Activated CD4-positive, alpha-beta memory T cell treated with anti-CD3 and anti-CD28 coated beads for 36 hours (primary cell): ENCODE data around the gene TMEM176B. TPM values are rescaled to one million over a fixed set of nuclear protein-coding genes. Genes with fewer than 3 reads are reported as not detected.

ENCODE experiments used
- CTCF ChIA-PET: fragments of 350-600 bp; sonication (Branson Sonifier 250); formaldehyde crosslinking; loops from one replicate; lab custom pipeline; 2021; ENCODE audit warnings: antibody characterized with exemption, inconsistent platforms; lab: Charles Lee
- POLR2A ChIA-PET: fragments of 350-600 bp; sonication (Branson Sonifier 250); formaldehyde crosslinking; loops from one replicate; lab custom pipeline; 2021; ENCODE audit warnings: antibody characterized with exemption; lab: Charles Lee
- DNase-seq: peaks from one replicate; pipeline ENCODE4 v3.0.0-alpha.2; 2020
- H3K27ac Mint-ChIP-seq: one replicate; pipeline ENCODE4 v1.8.0; 2021; ENCODE audit warnings: mixed read lengths
- H3K27me3 Mint-ChIP-seq: one replicate; pipeline ENCODE4 v1.8.0; 2021; ENCODE audit warnings: mixed read lengths
- H3K36me3 Mint-ChIP-seq: one replicate; pipeline ENCODE4 v1.8.0; 2021; ENCODE audit warnings: mixed read lengths
- H3K4me1 Mint-ChIP-seq: one replicate; pipeline ENCODE4 v1.8.0; 2021; ENCODE audit warnings: low read depth, mixed read lengths
- H3K4me3 Mint-ChIP-seq: one replicate; pipeline ENCODE4 v1.8.0; 2021; ENCODE audit warnings: mild to moderate bottlenecking, mixed read lengths
- H3K9me3 Mint-ChIP-seq: one replicate; pipeline ENCODE4 v1.8.0; 2021; ENCODE audit warnings: mixed read lengths
- intact Hi-C: fragments of 100-400 bp; cut with micrococcal nuclease; formaldehyde crosslinking; loops from one replicate; pipeline ENCODE4 v1.15.1; 2023
- total RNA-seq, 2 experiments: library from RNA; stranded (reverse); gene quantifications; one replicate each; pipeline ENCODE4 v1.2.3, GENCODE V29; 2021

Gene TMEM176B
- total RNA-seq, 2 experiments from 2014 or later, result not detected

- Mint-ChIP-seq H3K36me3 (no peaks in the 10 kb centered on the region), H3K9me3 (peaks cover 3% of the 10 kb centered on the region), H3K4me1 (peaks cover 5% of the 10 kb centered on the region), H3K27me3 (peaks cover 37% of the 10 kb centered on the region), H3K27ac (no peak overlapping the region), H3K4me3 (no peak overlapping the region)
- intact Hi-C loops, result no loop called here
- CTCF ChIA-PET, result interaction anchor here (1.4 kb wide), 1 partner anchor 187 kb away, joined by 3 read pairs; no protein-coding TSS in a partner anchor
- DNase-seq, result no peak
- POLR2A ChIA-PET, result no interaction called here
Observed at GRCh38 chr7:150799156-150799555, 1.0 kb downstream of the TMEM176B start.

DNA sequence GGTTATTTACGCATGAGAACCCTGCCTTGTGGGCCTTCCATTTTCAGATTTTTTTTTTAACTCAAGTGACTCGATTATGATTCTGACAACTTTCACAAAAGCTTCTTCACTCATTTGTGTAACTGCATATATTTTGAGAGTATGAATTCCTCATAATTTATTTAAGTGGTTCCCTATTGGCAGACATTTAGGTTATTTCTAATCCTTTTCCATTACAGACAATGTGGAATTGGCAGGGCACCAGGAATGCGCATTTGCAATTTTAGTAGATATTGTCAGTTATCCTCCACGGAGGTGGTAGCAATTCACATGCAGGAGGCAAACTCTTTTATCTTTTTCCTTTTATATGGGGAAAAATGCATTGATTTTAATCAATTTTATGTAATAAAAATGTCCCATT, 2.5 kb downstream of the TMEM176B start:
- H3K4me1 Mint-ChIP-seq, result peaks cover 5% of the 10 kb centered on the region
- no peak for DNase-seq
- ChIA-PET CTCF (no interaction called here), POLR2A (no interaction called here)
- H3K27ac Mint-ChIP-seq, result no peak overlapping the region
- no peaks in the 10 kb centered on the region for H3K36me3 Mint-ChIP-seq
- no peak overlapping the region for H3K4me3 Mint-ChIP-seq
- H3K27me3 Mint-ChIP-seq, result peaks cover 35% of the 10 kb centered on the region
- H3K9me3 Mint-ChIP-seq, result peaks cover 3% of the 10 kb centered on the region
- intact Hi-C loops, result no loop called here

DNA sequence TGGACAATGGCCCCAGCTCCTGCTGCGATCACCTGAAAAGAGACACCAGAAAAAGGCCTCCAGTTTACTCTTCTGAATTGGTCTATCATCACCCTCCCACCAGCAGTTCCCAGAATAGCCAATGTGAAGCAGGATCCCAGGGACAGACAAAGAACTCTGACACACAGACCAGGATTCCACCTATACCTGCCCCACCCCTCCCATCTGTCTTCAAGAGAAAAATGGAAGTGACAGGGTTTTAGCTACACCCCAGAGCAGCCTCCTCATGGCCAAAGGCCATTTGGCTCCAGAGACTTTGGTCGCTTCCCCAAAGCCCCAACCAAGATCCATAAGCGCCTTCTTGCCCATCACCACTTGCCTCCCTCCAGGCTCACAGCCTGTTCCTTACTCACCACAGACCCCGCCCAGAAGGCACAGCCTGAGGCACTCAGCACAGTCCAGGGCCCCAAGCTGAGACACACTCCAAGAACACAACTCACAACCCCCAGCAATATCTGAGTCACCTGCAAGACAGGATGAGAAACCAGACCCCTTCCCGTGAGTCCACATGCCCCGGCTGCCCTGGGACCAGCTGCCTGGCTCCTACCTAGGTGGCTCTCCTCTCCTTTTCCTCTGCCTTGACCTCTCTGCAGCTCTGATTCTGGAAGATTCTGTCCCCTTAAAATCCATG, 6.5 kb downstream of the TMEM176B start:
- ChIA-PET POLR2A (no interaction called here), CTCF (interaction anchor here (2.6 kb wide), 1 partner anchor 15 kb away, joined by 11 read pairs; no protein-coding TSS in a partner anchor)
- H3K4me1 Mint-ChIP-seq, result no peaks in the 10 kb centered on the region
- no peak for DNase-seq
- H3K4me3 Mint-ChIP-seq, result no peak overlapping the region
- peaks cover 3% of the 10 kb centered on the region for H3K9me3 Mint-ChIP-seq
- no peak overlapping the region for H3K27ac Mint-ChIP-seq
- H3K36me3 Mint-ChIP-seq, result no peaks in the 10 kb centered on the region
- intact Hi-C loops, result no loop called here
- H3K27me3 Mint-ChIP-seq, result peaks cover 11% of the 10 kb centered on the region

DNA sequence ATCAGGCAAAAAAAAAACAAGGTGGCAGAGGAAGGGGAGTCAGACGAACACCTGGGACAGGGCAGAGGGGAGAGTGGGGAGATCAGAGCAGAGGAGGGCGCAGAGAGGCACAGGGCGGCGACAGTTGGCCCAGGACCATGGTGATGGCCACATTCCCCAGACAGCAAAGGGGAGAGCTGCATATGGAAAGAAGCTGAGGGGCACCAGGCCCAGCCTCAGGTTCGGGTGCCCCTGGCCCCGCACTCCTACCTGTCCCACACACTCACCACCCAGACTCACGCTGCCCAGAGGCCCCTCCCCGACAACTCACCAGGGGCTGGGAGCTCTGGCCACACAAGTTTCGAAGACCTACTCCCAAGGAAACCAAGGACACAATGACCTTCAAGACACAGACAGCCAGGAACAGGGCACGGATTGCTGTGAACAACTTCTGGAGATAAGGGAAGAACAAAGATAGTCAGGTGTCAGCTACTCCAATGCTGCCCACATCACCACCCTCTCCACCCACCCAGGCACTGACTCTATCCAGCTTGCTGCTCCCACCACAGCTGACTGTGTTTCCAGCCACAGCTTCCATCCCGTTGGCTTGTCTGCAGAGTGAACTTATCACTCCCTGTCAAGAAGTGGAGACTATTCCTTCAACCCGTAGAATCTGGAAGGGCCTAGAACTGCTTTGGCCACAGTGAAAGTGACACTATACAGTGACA, 8.3 kb downstream of the TMEM176B start:
- no peak for DNase-seq
- ChIA-PET CTCF (no interaction called here), POLR2A (no interaction called here)
- Mint-ChIP-seq H3K9me3 (peaks cover 3% of the 10 kb centered on the region), H3K4me1 (no peaks in the 10 kb centered on the region), H3K36me3 (no peaks in the 10 kb centered on the region), H3K27me3 (peaks cover 2% of the 10 kb centered on the region), H3K4me3 (no peak overlapping the region), H3K27ac (no peak overlapping the region)
- intact Hi-C loops, result no loop called here

- no peaks in the 10 kb centered on the region for H3K4me1 Mint-ChIP-seq
- ChIA-PET CTCF (interaction anchor here (1.1 kb wide), 1 partner anchor 13 kb away, joined by 4 read pairs; no protein-coding TSS in a partner anchor), POLR2A (no interaction called here)
- H3K4me3 Mint-ChIP-seq, result no peak overlapping the region
- DNase-seq, result no peak
- peaks cover under 1% of the 10 kb centered on the region for H3K27me3 Mint-ChIP-seq
- peaks cover 3% of the 10 kb centered on the region for H3K9me3 Mint-ChIP-seq
- H3K27ac Mint-ChIP-seq, result no peak overlapping the region
- intact Hi-C loops, result no loop called here
- H3K36me3 Mint-ChIP-seq, result no peaks in the 10 kb centered on the region
Observed at GRCh38 chr7:150791304-150791703, 8.9 kb downstream of the TMEM176B start.

DNA sequence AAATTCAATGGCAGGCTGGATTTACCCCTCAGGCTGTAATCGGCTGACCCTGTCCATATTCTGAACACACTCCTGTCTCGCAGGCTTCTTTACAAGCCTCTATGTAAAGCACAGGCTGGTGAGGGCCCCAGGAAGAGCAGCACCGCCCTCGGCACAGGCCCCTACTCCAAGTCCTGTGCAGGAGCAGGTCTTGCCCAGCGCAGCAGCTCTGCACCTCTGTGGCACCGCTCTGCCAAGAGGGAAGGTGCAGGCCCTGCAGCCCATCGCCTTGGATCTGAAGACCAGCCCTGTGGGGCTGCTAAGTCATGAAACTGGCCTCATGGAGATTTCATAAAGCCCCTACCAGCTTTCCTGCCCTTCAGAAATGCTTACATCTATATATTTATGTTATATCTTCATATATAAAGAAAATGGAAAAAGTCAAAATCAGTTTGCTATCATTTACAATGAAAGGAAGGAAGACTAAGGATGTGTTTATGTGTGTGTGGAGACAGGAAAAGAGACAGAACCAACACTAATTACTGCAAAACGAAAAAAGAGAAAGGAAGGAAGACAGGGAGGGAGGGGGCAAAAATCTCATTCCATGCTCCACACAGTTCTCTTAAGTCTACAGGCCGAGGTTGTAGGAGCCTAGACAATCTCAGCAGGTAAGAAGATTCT, 9.6 kb downstream of the TMEM176B start:
- Mint-ChIP-seq H3K9me3 (no peaks in the 10 kb centered on the region), H3K4me1 (peaks cover 6% of the 10 kb centered on the region), H3K27me3 (no peaks in the 10 kb centered on the region), H3K4me3 (no peak overlapping the region), H3K36me3 (no peaks in the 10 kb centered on the region), H3K27ac (no peak overlapping the region)
- POLR2A ChIA-PET, result no interaction called here
- CTCF ChIA-PET, result interaction anchor here (0.8 to 1.1 kb wide), 2 partner anchors 12 to 195 kb away, joined by 3 to 4 read pairs; no protein-coding TSS in a partner anchor
- intact Hi-C loops, result no loop called here
- DNase-seq, result no peak

DNA sequence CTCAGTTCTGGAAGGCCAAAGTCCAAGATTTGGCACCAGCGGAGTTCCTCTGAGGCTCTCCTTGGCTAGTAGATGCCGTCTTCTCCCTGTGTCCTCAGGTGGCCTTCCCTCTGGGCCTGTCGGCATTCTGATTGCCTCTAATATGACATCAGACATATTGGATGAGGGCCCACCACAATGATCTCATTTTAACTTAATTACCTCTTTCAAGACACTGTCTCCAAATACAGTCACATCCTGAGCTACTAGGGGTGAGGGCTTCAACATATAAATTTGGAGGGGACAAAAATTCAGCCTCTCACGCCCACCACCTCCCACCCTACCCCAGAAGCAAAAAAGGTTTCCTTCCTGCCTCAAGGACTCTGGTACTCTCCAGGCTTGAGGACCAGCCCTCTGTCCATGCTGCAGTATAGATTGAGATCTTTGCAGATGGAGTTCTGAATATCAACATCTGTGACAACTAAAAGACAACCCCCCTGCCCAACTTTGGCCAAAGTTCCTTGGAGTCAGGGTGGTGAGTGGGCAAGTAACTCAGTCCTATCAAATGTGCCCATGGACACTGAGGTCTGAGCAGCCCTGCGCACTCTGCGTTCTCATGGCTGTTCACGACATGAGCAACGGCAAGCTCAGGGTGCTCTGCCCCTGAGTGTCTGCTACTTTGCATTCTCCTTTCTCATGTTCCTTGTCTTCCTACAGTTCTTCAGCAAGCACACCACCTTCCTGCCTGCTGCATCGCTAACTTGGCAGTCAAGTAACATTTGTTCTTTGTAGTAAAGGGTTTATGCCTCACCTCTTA, 11.5 kb downstream of the TMEM176B start:
- POLR2A ChIA-PET, result no interaction called here
- Mint-ChIP-seq H3K9me3 (no peaks in the 10 kb centered on the region), H3K36me3 (no peaks in the 10 kb centered on the region), H3K4me1 (peaks cover 7% of the 10 kb centered on the region), H3K27ac (no peak overlapping the region), H3K4me3 (no peak overlapping the region), H3K27me3 (peaks cover 2% of the 10 kb centered on the region)
- intact Hi-C loops, result no loop called here
- no peak for DNase-seq
- CTCF ChIA-PET, result interaction anchor here (1.2 kb wide), 2 partner anchors 12 to 90 kb away, joined by 3 read pairs; no protein-coding TSS in a partner anchor

DNA sequence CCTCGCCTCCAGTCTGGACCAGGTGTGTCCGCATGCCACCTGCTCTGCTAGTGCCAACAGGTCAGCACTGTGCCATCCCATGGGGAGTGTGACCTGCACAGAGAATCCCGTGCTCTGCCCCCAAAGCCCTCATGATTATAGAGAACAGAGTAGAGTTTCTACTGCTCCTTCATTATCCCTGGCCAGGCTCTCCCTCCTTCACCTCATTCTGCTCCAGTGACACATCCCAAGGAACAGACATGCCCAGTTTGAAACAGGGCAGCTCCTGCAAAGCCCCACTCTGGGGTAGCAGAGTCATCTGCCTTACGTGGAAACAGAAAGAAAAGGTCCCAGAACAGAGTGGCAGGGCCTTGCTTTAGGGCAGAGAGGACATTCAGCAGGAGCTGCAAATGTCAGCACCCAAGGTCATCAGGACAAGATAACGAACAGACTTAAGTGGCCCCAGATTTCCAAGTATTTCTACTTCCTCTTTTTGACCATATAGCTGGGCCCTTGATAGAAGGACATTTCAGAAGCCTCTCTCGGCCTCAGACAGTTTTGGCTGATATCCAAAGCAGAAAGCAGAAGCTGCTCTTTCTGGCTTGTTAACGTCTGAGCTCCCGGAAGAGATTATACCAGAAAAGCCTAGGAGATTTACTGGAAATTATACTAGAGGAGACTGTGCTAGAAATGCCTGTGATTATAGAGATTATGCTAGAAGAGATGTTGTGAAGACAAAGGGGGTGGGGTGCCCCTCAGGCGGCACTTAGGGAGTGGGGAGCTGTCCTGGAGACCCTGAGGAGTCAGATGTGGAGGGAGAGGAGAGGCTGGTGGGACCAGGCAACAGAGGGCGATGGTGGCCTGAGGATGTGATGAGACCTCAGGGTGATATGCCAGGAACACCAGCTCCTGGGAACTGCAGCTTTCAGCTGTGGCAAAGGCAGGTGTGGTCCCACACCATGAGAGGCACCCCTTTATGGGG, 12.6 kb downstream of the TMEM176B start:
- ChIA-PET CTCF (interaction anchor here (1.2 kb wide), 1 partner anchor 91 kb away, joined by 3 read pairs; no protein-coding TSS in a partner anchor), POLR2A (no interaction called here)
- Mint-ChIP-seq H3K27ac (no peak overlapping the region), H3K4me1 (peaks cover 7% of the 10 kb centered on the region), H3K9me3 (no peaks in the 10 kb centered on the region), H3K4me3 (no peak overlapping the region), H3K27me3 (peaks cover 2% of the 10 kb centered on the region), H3K36me3 (no peaks in the 10 kb centered on the region)
- intact Hi-C loops, result no loop called here
- no peak for DNase-seq

DNA sequence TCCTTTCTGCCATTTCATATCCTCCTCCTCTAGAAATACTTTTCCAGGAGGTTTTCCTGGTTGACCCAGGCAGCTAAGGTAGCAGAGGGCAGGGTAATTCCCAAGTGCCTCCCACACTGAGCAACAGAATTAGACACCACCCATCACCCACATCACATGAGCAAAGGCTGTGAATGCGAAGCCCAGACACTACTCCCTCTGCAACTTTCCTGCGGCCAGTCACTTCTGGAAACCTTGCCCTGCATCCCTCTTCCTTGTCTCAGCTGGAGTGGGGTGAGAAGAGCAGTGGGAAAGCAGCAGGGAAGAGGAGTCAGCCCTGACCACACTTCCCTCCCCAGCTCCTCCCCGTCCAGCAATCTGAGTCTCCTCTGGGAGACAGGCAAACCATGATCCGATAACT, 15.2 kb downstream of the TMEM176B start:
- intact Hi-C loops, result no loop called here
- Mint-ChIP-seq H3K27me3 (peaks cover 3% of the 10 kb centered on the region), H3K4me3 (no peak overlapping the region), H3K36me3 (no peaks in the 10 kb centered on the region), H3K9me3 (no peaks in the 10 kb centered on the region), H3K27ac (no peak overlapping the region), H3K4me1 (peaks cover 7% of the 10 kb centered on the region)
- DNase-seq, result no peak
- ChIA-PET POLR2A (no interaction called here), CTCF (no interaction called here)

- Mint-ChIP-seq H3K4me3 (no peak overlapping the region), H3K4me1 (peaks cover 7% of the 10 kb centered on the region)
- intact Hi-C loops, result no loop called here
Observed at GRCh38 chr7:150784120-150784736, 15.9 kb downstream of the TMEM176B start.

More at GRCh38 chr7:150784120-150784736, 15.9 kb downstream of the TMEM176B start:
- H3K36me3 Mint-ChIP-seq, result no peaks in the 10 kb centered on the region
- H3K27ac Mint-ChIP-seq, result no peak overlapping the region
- DNase-seq, result no peak
- POLR2A ChIA-PET, result interaction anchor here (0.6 kb wide), 1 partner anchor 701 kb away, joined by 3 read pairs; no protein-coding TSS in a partner anchor
- H3K9me3 Mint-ChIP-seq, result no peaks in the 10 kb centered on the region
- CTCF ChIA-PET, result no interaction called here
- H3K27me3 Mint-ChIP-seq, result peaks cover 3% of the 10 kb centered on the region
